Measurements from ENCODE around the gene CACNA1C.

The CACNA1C gene

GRCh38 chr12:2633825-2634200, 581.0 kb downstream of the CACNA1C start:
- Histone ChIP-seq H3K4me3 (ENCODE audit: low read depth, low read length) (no peak overlapping the region), H3K79me2 (ENCODE audit: control insufficient read depth, insufficient read depth, low read length, unreplicated experiment) (no peaks in the 10 kb centered on the region), H3K4me1 (ENCODE audit: control insufficient read depth, insufficient read depth, low read length, unreplicated experiment) (no peaks in the 10 kb centered on the region), H2AFZ (ENCODE audit: low read length, unreplicated experiment) (no peak overlapping the region), H3K36me3 (ENCODE audit: insufficient read depth, low read length) (no peaks in the 10 kb centered on the region), H3K27me3 (ENCODE audit: insufficient read depth, low read length) (no peaks in the 10 kb centered on the region; the same call in 1 of the 2 replicates), H3K27ac (ENCODE audit: low read depth, low read length) (no peak overlapping the region)

- no peaks in the 10 kb centered on the region for H3K4me1 ChIP-seq (ENCODE audit: control insufficient read depth, insufficient read depth, low read length, unreplicated experiment)
- H3K36me3 ChIP-seq (ENCODE audit: insufficient read depth, low read length), result no peaks in the 10 kb centered on the region
- no peak overlapping the region for H3K4me3 ChIP-seq (ENCODE audit: low read depth, low read length)
- H2AFZ ChIP-seq (ENCODE audit: low read length, unreplicated experiment), result no peak overlapping the region
- no peak overlapping the region for H3K27ac ChIP-seq (ENCODE audit: low read depth, low read length)
- no peaks in the 10 kb centered on the region; the same call in 1 of the 2 replicates for H3K27me3 ChIP-seq (ENCODE audit: insufficient read depth, low read length)
- H3K79me2 ChIP-seq (ENCODE audit: control insufficient read depth, insufficient read depth, low read length, unreplicated experiment), result no peaks in the 10 kb centered on the region
These were observed 581.7 kb downstream of the CACNA1C start for GRCh38 chr12:2634471-2634870.

- Histone ChIP-seq H3K27ac (ENCODE audit: low read depth, low read length) (no peak overlapping the region), H2AFZ (ENCODE audit: low read length, unreplicated experiment) (no peak overlapping the region), H3K79me2 (ENCODE audit: control insufficient read depth, insufficient read depth, low read length, unreplicated experiment) (no peaks in the 10 kb centered on the region), H3K27me3 (ENCODE audit: insufficient read depth, low read length) (no peaks in the 10 kb centered on the region), H3K4me1 (ENCODE audit: control insufficient read depth, insufficient read depth, low read length, unreplicated experiment) (peaks cover 20% of the 10 kb centered on the region), H3K4me3 (ENCODE audit: low read depth, low read length) (no peak overlapping the region), H3K36me3 (ENCODE audit: insufficient read depth, low read length) (no peaks in the 10 kb centered on the region)
These were observed 584.1 kb downstream of the CACNA1C start for GRCh38 chr12:2636741-2637340.

- Histone ChIP-seq H3K4me1 (ENCODE audit: control insufficient read depth, insufficient read depth, low read length, unreplicated experiment) (peaks cover 20% of the 10 kb centered on the region), H3K27me3 (ENCODE audit: insufficient read depth, low read length) (no peaks in the 10 kb centered on the region), H2AFZ (ENCODE audit: low read length, unreplicated experiment) (no peak overlapping the region), H3K36me3 (ENCODE audit: insufficient read depth, low read length) (no peaks in the 10 kb centered on the region), H3K79me2 (ENCODE audit: control insufficient read depth, insufficient read depth, low read length, unreplicated experiment) (no peaks in the 10 kb centered on the region), H3K4me3 (ENCODE audit: low read depth, low read length) (no peak overlapping the region), H3K27ac (ENCODE audit: low read depth, low read length) (no peak overlapping the region)
These were observed 584.6 kb downstream of the CACNA1C start for GRCh38 chr12:2637371-2637770.

- Histone ChIP-seq H3K4me1 (ENCODE audit: control insufficient read depth, insufficient read depth, low read length, unreplicated experiment) (peaks cover 20% of the 10 kb centered on the region), H3K79me2 (ENCODE audit: control insufficient read depth, insufficient read depth, low read length, unreplicated experiment) (no peaks in the 10 kb centered on the region), H3K27ac (ENCODE audit: low read depth, low read length) (no peak overlapping the region), H3K36me3 (ENCODE audit: insufficient read depth, low read length) (no peaks in the 10 kb centered on the region), H2AFZ (ENCODE audit: low read length, unreplicated experiment) (no peak overlapping the region), H3K4me3 (ENCODE audit: low read depth, low read length) (no peak overlapping the region), H3K27me3 (ENCODE audit: insufficient read depth, low read length) (no peaks in the 10 kb centered on the region)
These were observed 585.7 kb downstream of the CACNA1C start for GRCh38 chr12:2638273-2639019.

- Histone ChIP-seq H3K4me3 (ENCODE audit: low read depth, low read length) (no peak overlapping the region), H3K27me3 (ENCODE audit: insufficient read depth, low read length) (no peaks in the 10 kb centered on the region), H3K27ac (ENCODE audit: low read depth, low read length) (no peak overlapping the region), H3K4me1 (ENCODE audit: control insufficient read depth, insufficient read depth, low read length, unreplicated experiment) (peaks cover 20% of the 10 kb centered on the region), H3K79me2 (ENCODE audit: control insufficient read depth, insufficient read depth, low read length, unreplicated experiment) (no peaks in the 10 kb centered on the region), H3K36me3 (ENCODE audit: insufficient read depth, low read length) (no peaks in the 10 kb centered on the region), H2AFZ (ENCODE audit: low read length, unreplicated experiment) (no peak overlapping the region)
These were observed 586.2 kb downstream of the CACNA1C start for GRCh38 chr12:2639020-2639298.

GRCh38 chr12:2640281-2640680, 587.5 kb downstream of the CACNA1C start:
- Histone ChIP-seq H2AFZ (ENCODE audit: low read length, unreplicated experiment) (peak overlapping the region; percentile 82), H3K27ac (ENCODE audit: low read depth, low read length) (peak overlapping the region; percentile 68), H3K79me2 (ENCODE audit: control insufficient read depth, insufficient read depth, low read length, unreplicated experiment) (no peaks in the 10 kb centered on the region), H3K36me3 (ENCODE audit: insufficient read depth, low read length) (no peaks in the 10 kb centered on the region), H3K4me3 (ENCODE audit: low read depth, low read length) (no peak overlapping the region), H3K27me3 (ENCODE audit: insufficient read depth, low read length) (no peaks in the 10 kb centered on the region; the same call in 1 of the 2 replicates), H3K4me1 (ENCODE audit: control insufficient read depth, insufficient read depth, low read length, unreplicated experiment) (peaks cover 20% of the 10 kb centered on the region)

GRCh38 chr12:2640709-2641108, 587.9 kb downstream of the CACNA1C start:
- no peak overlapping the region for H3K4me3 ChIP-seq (ENCODE audit: low read depth, low read length)
- H3K36me3 ChIP-seq (ENCODE audit: insufficient read depth, low read length), result no peaks in the 10 kb centered on the region
- H3K79me2 ChIP-seq (ENCODE audit: control insufficient read depth, insufficient read depth, low read length, unreplicated experiment), result no peaks in the 10 kb centered on the region
- peak overlapping the region; percentile 82 for H2AFZ ChIP-seq (ENCODE audit: low read length, unreplicated experiment)
- peaks cover 20% of the 10 kb centered on the region for H3K4me1 ChIP-seq (ENCODE audit: control insufficient read depth, insufficient read depth, low read length, unreplicated experiment)
- H3K27me3 ChIP-seq (ENCODE audit: insufficient read depth, low read length), result peaks cover 4% of the 10 kb centered on the region; the same call in 1 of the 2 replicates
- H3K27ac ChIP-seq (ENCODE audit: low read depth, low read length), result peak overlapping the region; percentile 68

GRCh38 chr12:2641207-2641606, 588.4 kb downstream of the CACNA1C start:
- Histone ChIP-seq H3K27ac (ENCODE audit: low read depth, low read length) (peak overlapping the region; percentile 68), H3K79me2 (ENCODE audit: control insufficient read depth, insufficient read depth, low read length, unreplicated experiment) (no peaks in the 10 kb centered on the region), H3K4me1 (ENCODE audit: control insufficient read depth, insufficient read depth, low read length, unreplicated experiment) (peaks cover 20% of the 10 kb centered on the region), H2AFZ (ENCODE audit: low read length, unreplicated experiment) (peak overlapping the region; percentile 66), H3K36me3 (ENCODE audit: insufficient read depth, low read length) (no peaks in the 10 kb centered on the region), H3K27me3 (ENCODE audit: insufficient read depth, low read length) (peaks cover 8% of the 10 kb centered on the region; the same call in 1 of the 2 replicates), H3K4me3 (ENCODE audit: low read depth, low read length) (no peak overlapping the region)

- H3K4me3 ChIP-seq (ENCODE audit: low read depth, low read length), result no peak overlapping the region
- H3K4me1 ChIP-seq (ENCODE audit: control insufficient read depth, insufficient read depth, low read length, unreplicated experiment), result peaks cover 20% of the 10 kb centered on the region
These were observed 589.0 kb downstream of the CACNA1C start for GRCh38 chr12:2641761-2642160.

More at GRCh38 chr12:2641761-2642160, 589.0 kb downstream of the CACNA1C start:
- H3K79me2 ChIP-seq (ENCODE audit: control insufficient read depth, insufficient read depth, low read length, unreplicated experiment), result no peaks in the 10 kb centered on the region
- no peak overlapping the region for H3K27ac ChIP-seq (ENCODE audit: low read depth, low read length)
- no peaks in the 10 kb centered on the region for H3K36me3 ChIP-seq (ENCODE audit: insufficient read depth, low read length)
- peaks cover 8% of the 10 kb centered on the region; the same call in 1 of the 2 replicates for H3K27me3 ChIP-seq (ENCODE audit: insufficient read depth, low read length)
- H2AFZ ChIP-seq (ENCODE audit: low read length, unreplicated experiment), result no peak overlapping the region
